Esophagus squamous epithelium (tissue), 5 donors: ENCODE measurements around the gene TBC1D22B. TPM values are rescaled to one million over a fixed set of nuclear protein-coding genes. Genes with fewer than 3 reads are reported as not detected.

Source experiments
- DNase-seq: peaks from one replicate; lab custom pipeline; 2025; lab: John Stamatoyannopoulos, UW
- H3K27ac ChIP-seq, 4 donors: fragments of 200-600 bp; sonication (generic); one replicate each; pipeline ENCODE4 v1.5.1; 2016 to 2019; ENCODE audit warnings: mild to moderate bottlenecking in 1 of 4
- H3K27me3 ChIP-seq, 4 donors: fragments of 200-600 bp; sonication (generic); 1 replicate in 3 of 4; 2 replicates in 1 of 4; pipeline versions ENCODE4 v1.5.1 to v1.6.0; 2017 to 2021; ENCODE audit warnings: antibody characterized with exemption in 1 of 4
- H3K36me3 ChIP-seq, 3 donors: fragments of 200-600 bp; sonication (generic); one replicate each; pipeline ENCODE4 v1.5.1; 2016 to 2019
- H3K4me1 ChIP-seq, 3 donors: fragments of 200-600 bp; sonication (generic); one replicate each; pipeline ENCODE4 v1.5.1; 2017 to 2019
- H3K4me3 ChIP-seq, 4 donors: fragments of 200-600 bp; sonication (generic); 1 replicate in 3 of 4; 2 replicates in 1 of 4; pipeline ENCODE4 v1.5.1; 2016 to 2019; ENCODE audit warnings: mild to moderate bottlenecking in 2 of 4, moderate library complexity in 1 of 4
- H3K9me3 ChIP-seq, 3 donors: fragments of 200-600 bp; sonication (generic); one replicate each; pipeline ENCODE4 v1.5.1; 2016 to 2019
- CTCF ChIP-seq, 6 experiments: fragments of 450-650 bp in 4 of 6; fragments of 200-600 bp in 2 of 6; sonication (generic) in 2 of 6; IDR thresholded peaks; one replicate each; pipeline ENCODE4 v1.5.1; 2016 to 2019; ENCODE audit warnings: antibody characterized with exemption in 6 of 6, mild to moderate bottlenecking in 4 of 6, moderate library complexity in 4 of 6
- POLR2A ChIP-seq, 4 donors: fragments of 450-650 bp; IDR thresholded peaks; one replicate each; pipeline ENCODE4 v1.6.1; 2017; ENCODE audit warnings: antibody characterized with exemption in 4 of 4, mild to moderate bottlenecking in 4 of 4, moderate library complexity in 3 of 4
- WGBS, 2 donors: methylation state at CpG; one replicate each; pipeline ENCODE4 v1.1.5; 2018; 5-methylcytosine and 5-hydroxymethylcytosine counted together
- intact Hi-C: fragments of 100-400 bp; cut with DNase I; formaldehyde crosslinking; loops from one replicate; pipeline ENCODE4 v1.15.0; 2022
- total RNA-seq, 4 donors: library from RNA; depleted of rRNA; stranded (reverse); fragments of >200 nt; gene quantifications; one replicate each; pipeline ENCODE4 v1.1.0, GENCODE V29; 2016
- donor health status: DM: yes; HTN: yes; CAD: no.

The TBC1D22B gene
- total RNA-seq, 4 donors from 2014 or later: 8.7 to 13.2 (median 10.4) TPM

- WGBS, 2 donors: 68 to 85% methylated on average over 3 of the region's 3 CpGs
- no peak for DNase-seq
Measured at GRCh38 chr6:37239526-37239925, 18.0 kb upstream of the TBC1D22B start.

GRCh38 chr6:37239950-37240713 lies 17.4 kb upstream of the TBC1D22B start:
- TF ChIP-seq POLR2A (IDR thresholded peaks at IDR 0.05): no peak
- TF ChIP-seq CTCF (IDR thresholded peaks at IDR 0.05): no peak
- Histone ChIP-seq H3K4me3 (no peak overlapping the region), H3K9me3 (no peaks in the 10 kb centered on the region), H3K36me3 (no peaks in the 10 kb centered on the region), H3K27me3 (no peaks in the 10 kb centered on the region), H3K27ac (peak overlapping the region; percentile 58 to 84 (median 80)), H3K4me1 (peaks cover 27 to 59% (median 33%) of the 10 kb centered on the region in 3 donors)
- DNase-seq: no peak
- WGBS, 2 donors: 27 to 29% methylated on average over 4 of the region's 4 CpGs
- intact Hi-C loops: no loop called here

More at GRCh38 chr6:37239526-37239925, 18.0 kb upstream of the TBC1D22B start:
- TF ChIP-seq POLR2A (IDR thresholded peaks at IDR 0.05) (no peak), CTCF (IDR thresholded peaks at IDR 0.05) (no peak)
- Histone ChIP-seq H3K4me3 (no peak overlapping the region), H3K9me3 (no peaks in the 10 kb centered on the region), H3K36me3 (no peaks in the 10 kb centered on the region), H3K27ac (peak overlapping the region; percentile 12 to 84 (median 80)), H3K27me3 (no peaks in the 10 kb centered on the region), H3K4me1 (peaks cover 27 to 53% (median 32%) of the 10 kb centered on the region in 3 donors)
- intact Hi-C loops: no loop called here

GRCh38 chr6:37241131-37241530 lies 16.4 kb upstream of the TBC1D22B start:
- H3K4me1 ChIP-seq: peaks cover 27 to 69% (median 36%) of the 10 kb centered on the region in 3 donors
- no peaks in the 10 kb centered on the region for H3K36me3 ChIP-seq
- no peaks in the 10 kb centered on the region for H3K9me3 ChIP-seq
- no peak for TF ChIP-seq CTCF (IDR thresholded peaks at IDR 0.05)
- TF ChIP-seq POLR2A (IDR thresholded peaks at IDR 0.05): no peak
- H3K27me3 ChIP-seq: no peaks in the 10 kb centered on the region
- WGBS, 2 donors: 94 to 99% methylated on average over 6 of the region's 6 CpGs
- intact Hi-C loops: no loop called here
- H3K4me3 ChIP-seq: no peak overlapping the region
- DNase-seq: no peak
- H3K27ac ChIP-seq: peak overlapping the region in 2 of 4 donors; percentile 37 to 84

GRCh38 chr6:37241775-37242428 lies 15.7 kb upstream of the TBC1D22B start:
- no peaks in the 10 kb centered on the region for H3K27me3 ChIP-seq
- DNase-seq: no peak
- WGBS, 2 donors: 83% methylated on average over 5 of the region's 5 CpGs
- intact Hi-C loops: no loop called here
- H3K4me1 ChIP-seq: peaks cover 27 to 72% (median 36%) of the 10 kb centered on the region in 3 donors
- TF ChIP-seq CTCF (IDR thresholded peaks at IDR 0.05): no peak
- TF ChIP-seq POLR2A (IDR thresholded peaks at IDR 0.05): no peak
- no peak overlapping the region for H3K4me3 ChIP-seq
- H3K9me3 ChIP-seq: no peaks in the 10 kb centered on the region
- H3K36me3 ChIP-seq: no peaks in the 10 kb centered on the region
- H3K27ac ChIP-seq: peak overlapping the region; percentile 60 to 90 (median 85)
